ENCODE measurements around the gene FOXO4.

FOXO4 gene

GRCh38 chrX:71099736-71100135 lies 4.1 kb downstream of the FOXO4 start:
- Histone ChIP-seq H4K20me1 (ENCODE audit: insufficient read depth) (no peaks in the 10 kb centered on the region), H3K79me2 (ENCODE audit: insufficient read depth, low read depth) (no peaks in the 10 kb centered on the region), H3K4me2 (no peak overlapping the region), H3K27me3 (ENCODE audit: insufficient read depth, low read depth) (no peaks in the 10 kb centered on the region), H3K27ac (no peak overlapping the region), H3K36me3 (ENCODE audit: insufficient read depth) (no peaks in the 10 kb centered on the region), H3K4me3 (IDR thresholded peaks at IDR 0.05; ENCODE audit: insufficient read depth, low read depth, low read length) (no peak overlapping the region), H3K9ac (no peak overlapping the region), H2AFZ (ENCODE audit: low read depth) (no peak overlapping the region), H3K4me1 (ENCODE audit: low read depth, poor library complexity, severe bottlenecking) (peaks cover 39% of the 10 kb centered on the region)
- TF ChIP-seq, protein P1, sequence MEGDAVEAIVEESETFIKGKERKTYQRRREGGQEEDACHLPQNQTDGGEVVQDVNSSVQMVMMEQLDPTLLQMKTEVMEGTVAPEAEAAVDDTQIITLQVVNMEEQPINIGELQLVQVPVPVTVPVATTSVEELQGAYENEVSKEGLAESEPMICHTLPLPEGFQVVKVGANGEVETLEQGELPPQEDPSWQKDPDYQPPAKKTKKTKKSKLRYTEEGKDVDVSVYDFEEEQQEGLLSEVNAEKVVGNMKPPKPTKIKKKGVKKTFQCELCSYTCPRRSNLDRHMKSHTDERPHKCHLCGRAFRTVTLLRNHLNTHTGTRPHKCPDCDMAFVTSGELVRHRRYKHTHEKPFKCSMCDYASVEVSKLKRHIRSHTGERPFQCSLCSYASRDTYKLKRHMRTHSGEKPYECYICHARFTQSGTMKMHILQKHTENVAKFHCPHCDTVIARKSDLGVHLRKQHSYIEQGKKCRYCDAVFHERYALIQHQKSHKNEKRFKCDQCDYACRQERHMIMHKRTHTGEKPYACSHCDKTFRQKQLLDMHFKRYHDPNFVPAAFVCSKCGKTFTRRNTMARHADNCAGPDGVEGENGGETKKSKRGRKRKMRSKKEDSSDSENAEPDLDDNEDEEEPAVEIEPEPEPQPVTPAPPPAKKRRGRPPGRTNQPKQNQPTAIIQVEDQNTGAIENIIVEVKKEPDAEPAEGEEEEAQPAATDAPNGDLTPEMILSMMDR (conservative IDR thresholded peaks at IDR 0.05; ENCODE audit: low read depth, low read length), result no peak

DNA sequence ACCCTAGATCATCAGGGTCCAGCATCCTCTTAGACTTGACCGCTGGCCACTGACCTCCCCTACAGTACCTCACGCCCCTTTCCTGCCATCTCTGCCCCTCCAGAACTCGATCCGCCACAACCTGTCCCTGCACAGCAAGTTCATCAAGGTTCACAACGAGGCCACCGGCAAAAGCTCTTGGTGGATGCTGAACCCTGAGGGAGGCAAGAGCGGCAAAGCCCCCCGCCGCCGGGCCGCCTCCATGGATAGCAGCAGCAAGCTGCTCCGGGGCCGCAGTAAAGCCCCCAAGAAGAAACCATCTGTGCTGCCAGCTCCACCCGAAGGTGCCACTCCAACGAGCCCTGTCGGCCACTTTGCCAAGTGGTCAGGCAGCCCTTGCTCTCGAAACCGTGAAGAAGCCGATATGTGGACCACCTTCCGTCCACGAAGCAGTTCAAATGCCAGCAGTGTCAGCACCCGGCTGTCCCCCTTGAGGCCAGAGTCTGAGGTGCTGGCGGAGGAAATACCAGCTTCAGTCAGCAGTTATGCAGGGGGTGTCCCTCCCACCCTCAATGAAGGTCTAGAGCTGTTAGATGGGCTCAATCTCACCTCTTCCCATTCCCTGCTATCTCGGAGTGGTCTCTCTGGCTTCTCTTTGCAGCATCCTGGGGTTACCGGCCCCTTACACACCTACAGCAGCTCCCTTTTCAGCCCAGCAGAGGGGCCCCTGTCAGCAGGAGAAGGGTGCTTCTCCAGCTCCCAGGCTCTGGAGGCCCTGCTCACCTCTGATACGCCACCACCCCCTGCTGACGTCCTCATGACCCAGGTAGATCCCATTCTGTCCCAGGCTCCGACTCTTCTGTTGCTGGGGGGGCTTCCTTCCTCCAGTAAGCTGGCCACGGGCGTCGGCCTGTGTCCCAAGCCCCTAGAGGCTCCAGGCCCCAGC lies 5.2 kb downstream of the FOXO4 start:
- no peaks in the 10 kb centered on the region for H4K20me1 ChIP-seq (ENCODE audit: insufficient read depth)
- H3K27ac ChIP-seq, result no peak overlapping the region
- no peak overlapping the region for H3K4me2 ChIP-seq
- no peaks in the 10 kb centered on the region for H3K36me3 ChIP-seq (ENCODE audit: insufficient read depth)
- TF ChIP-seq, protein P1 (conservative IDR thresholded peaks at IDR 0.05; ENCODE audit: low read depth, low read length), result no peak
- H3K4me1 ChIP-seq (ENCODE audit: low read depth, poor library complexity, severe bottlenecking), result peaks cover 39% of the 10 kb centered on the region
- H2AFZ ChIP-seq (ENCODE audit: low read depth), result no peak overlapping the region
- no peak overlapping the region for H3K9ac ChIP-seq
- no peak overlapping the region for H3K4me3 ChIP-seq (IDR thresholded peaks at IDR 0.05; ENCODE audit: insufficient read depth, low read depth, low read length)
- no peaks in the 10 kb centered on the region for H3K79me2 ChIP-seq (ENCODE audit: insufficient read depth, low read depth)
- no peaks in the 10 kb centered on the region for H3K27me3 ChIP-seq (ENCODE audit: insufficient read depth, low read depth)

DNA sequence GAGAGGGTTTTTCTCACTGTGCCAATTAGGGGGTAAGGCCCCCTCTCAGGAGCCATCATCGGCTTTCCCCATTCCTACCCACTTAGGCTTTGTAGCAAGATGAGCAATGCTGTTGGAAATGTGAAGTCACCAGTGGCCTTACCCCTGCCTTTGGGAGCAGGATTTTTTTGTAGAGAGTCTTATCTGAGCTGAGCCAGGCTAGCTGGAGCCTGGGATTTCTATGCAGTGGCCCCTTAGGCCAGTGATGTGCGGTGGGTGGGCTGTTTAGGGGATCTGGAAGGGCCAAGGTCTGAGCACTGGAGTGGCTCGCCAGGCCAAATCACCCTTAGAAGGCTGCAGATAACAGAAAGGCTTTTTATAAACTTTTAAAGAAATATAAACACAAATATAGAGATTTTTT lies 6.6 kb downstream of the FOXO4 start:
- H3K79me2 ChIP-seq (ENCODE audit: insufficient read depth, low read depth), result no peaks in the 10 kb centered on the region
- no peak overlapping the region for H3K27ac ChIP-seq
- no peaks in the 10 kb centered on the region for H3K36me3 ChIP-seq (ENCODE audit: insufficient read depth)
- no peaks in the 10 kb centered on the region for H3K27me3 ChIP-seq (ENCODE audit: insufficient read depth, low read depth)
- no peak overlapping the region for H2AFZ ChIP-seq (ENCODE audit: low read depth)
- TF ChIP-seq, protein P1 (conservative IDR thresholded peaks at IDR 0.05; ENCODE audit: low read depth, low read length), result no peak
- no peaks in the 10 kb centered on the region for H4K20me1 ChIP-seq (ENCODE audit: insufficient read depth)
- no peak overlapping the region for H3K4me3 ChIP-seq (IDR thresholded peaks at IDR 0.05; ENCODE audit: insufficient read depth, low read depth, low read length)
- H3K4me1 ChIP-seq (ENCODE audit: low read depth, poor library complexity, severe bottlenecking), result peaks cover 41% of the 10 kb centered on the region
- no peak overlapping the region for H3K9ac ChIP-seq
- H3K4me2 ChIP-seq, result no peak overlapping the region

DNA sequence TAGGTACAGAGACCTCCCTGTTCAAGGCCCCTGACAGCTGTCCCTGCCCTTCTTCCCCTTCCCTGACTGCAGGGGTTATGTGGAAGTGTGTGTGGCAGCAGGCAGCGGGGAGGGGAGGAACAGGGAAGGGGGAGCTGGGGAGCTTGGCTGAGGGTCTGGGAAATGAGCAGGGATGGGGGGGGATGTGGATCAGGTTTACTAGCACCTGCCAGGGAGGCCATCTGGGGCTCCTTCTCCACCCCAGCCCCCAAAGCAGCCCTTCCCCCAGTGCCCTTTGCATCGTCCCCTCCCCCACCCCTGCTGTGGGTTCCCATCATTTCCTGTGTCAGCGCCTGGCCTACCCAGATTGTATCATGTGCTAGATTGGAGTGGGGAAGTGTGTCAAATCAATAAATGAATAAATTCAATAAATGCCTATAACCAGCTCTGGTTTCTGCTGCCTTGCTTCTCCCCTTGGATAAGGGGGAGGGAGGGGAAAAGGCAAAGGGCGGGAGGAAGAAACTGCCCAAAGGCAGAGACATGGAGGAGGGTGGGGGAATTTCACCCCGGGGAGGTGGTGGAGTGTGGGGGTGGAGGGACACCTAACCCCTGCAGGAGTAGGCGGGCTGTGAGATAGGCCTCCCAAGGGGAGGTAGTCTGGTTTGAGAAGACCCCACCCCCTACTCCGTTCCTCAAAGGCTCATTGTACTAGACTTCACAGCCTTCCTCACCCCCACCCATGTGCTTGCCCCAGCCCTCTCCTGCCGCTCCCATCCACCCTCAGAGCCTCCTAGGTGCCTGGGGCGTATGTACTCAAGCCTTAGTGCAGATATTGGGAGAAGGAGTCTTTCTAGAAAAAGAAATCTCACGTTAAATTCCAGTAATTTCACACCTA lies 7.7 kb downstream of the FOXO4 start:
- Histone ChIP-seq H3K36me3 (ENCODE audit: insufficient read depth) (no peaks in the 10 kb centered on the region), H3K4me1 (ENCODE audit: low read depth, poor library complexity, severe bottlenecking) (peaks cover 31% of the 10 kb centered on the region), H3K79me2 (ENCODE audit: insufficient read depth, low read depth) (no peaks in the 10 kb centered on the region), H2AFZ (ENCODE audit: low read depth) (peak overlapping the region; percentile 18; the same call in 1 of the 2 replicates), H3K4me2 (peak overlapping the region; percentile 63), H3K27ac (peak overlapping the region; percentile 27; the same call in 1 of the 2 replicates), H3K27me3 (ENCODE audit: insufficient read depth, low read depth) (no peaks in the 10 kb centered on the region), H3K4me3 (IDR thresholded peaks at IDR 0.05; ENCODE audit: insufficient read depth, low read depth, low read length) (no peak overlapping the region), H3K9ac (no peak overlapping the region), H4K20me1 (ENCODE audit: insufficient read depth) (no peaks in the 10 kb centered on the region)
- TF ChIP-seq, protein P1 (conservative IDR thresholded peaks at IDR 0.05; ENCODE audit: low read depth, low read length), result no peak

Data from KMS-11 (cell line).